GM12891 (cell line): ENCODE measurements around the gene CKS1B.

Experiments
- POLR2A ChIP-seq: IDR thresholded peaks from 2 replicates; pipeline ENCODE4 v1.6.1; 2011; ENCODE audit warnings: low read depth, low read length, control low read depth
- POLR2AphosphoS5 ChIP-seq: IDR thresholded peaks from 2 replicates; pipeline ENCODE4 v1.6.1; 2011; ENCODE audit warnings: low read depth, low read length, control low read depth
- TAF1 ChIP-seq: IDR thresholded peaks from 2 replicates; pipeline ENCODE4 v1.6.1; 2011; ENCODE audit warnings: low read depth, low read length, control low read depth

GRCh38 chr1:154952664-154953063 lies 21.8 kb upstream of the CKS1B start:
- TF ChIP-seq POLR2A (no peak), POLR2AphosphoS5 (no peak), TAF1 (no peak)
